AG09309 (cell line): ENCODE results near the gene CIITA.
A peak's percentile ranks its signal among the peaks of the same experiment; 100 is the strongest.

ENCODE experiments used
- DNase-seq: peaks from one replicate; pipeline ENCODE4 v3.0.0-alpha.2; 2010; ENCODE audit warnings: low read depth
- H3K4me3 ChIP-seq: 2 replicates; pipeline ENCODE4 v1.5.1; 2011; ENCODE audit warnings: mild to moderate bottlenecking, low read depth, low read length, moderate library complexity; ENCODE audit not compliant: control insufficient read depth
- CTCF ChIP-seq: IDR thresholded peaks from 2 replicates; pipeline ENCODE4 v1.5.1; 2011; ENCODE audit warnings: mild to moderate bottlenecking, low read depth, low read length, inconsistent platforms; ENCODE audit not compliant: insufficient read depth, control insufficient read depth; ENCODE audit errors: missing control alignments

Gene CIITA

GRCh38 chr16:10946308-10946707 is 69.3 kb downstream of the CIITA start:
- peak overlapping the region; percentile 1; the same call in 1 of the 2 replicates for H3K4me3 ChIP-seq
- TF ChIP-seq CTCF: no peak
- no peak for DNase-seq

- TF ChIP-seq CTCF: no peak
- no peak overlapping the region for H3K4me3 ChIP-seq
- DNase-seq: no peak
Measured at GRCh38 chr16:10947211-10947787, 70.3 kb downstream of the CIITA start.

GRCh38 chr16:10949424-10949970 is 72.5 kb downstream of the CIITA start:
- no peak for DNase-seq
- no peak overlapping the region for H3K4me3 ChIP-seq
- no peak for TF ChIP-seq CTCF

GRCh38 chr16:10950393-10950792 is 73.4 kb downstream of the CIITA start:
- TF ChIP-seq CTCF: no peak
- no peak overlapping the region for H3K4me3 ChIP-seq
- DNase-seq: no peak

GRCh38 chr16:10951026-10951425 is 74.0 kb downstream of the CIITA start:
- no peak for TF ChIP-seq CTCF
- H3K4me3 ChIP-seq: no peak overlapping the region
- DNase-seq: no peak

- TF ChIP-seq CTCF: no peak
- DNase-seq: no peak
- H3K4me3 ChIP-seq: no peak overlapping the region
Measured at GRCh38 chr16:10954903-10955302, 77.9 kb downstream of the CIITA start.

- no peak for DNase-seq
- TF ChIP-seq CTCF: no peak
- no peak overlapping the region for H3K4me3 ChIP-seq
Measured at GRCh38 chr16:10957771-10958482, 80.9 kb downstream of the CIITA start.
